Left colon (tissue), 2 donors: ENCODE results near the gene MESD. TPM values are rescaled to one million over a fixed set of nuclear protein-coding genes. Genes with fewer than 3 reads are reported as not detected.

ENCODE experiments used
- ATAC-seq: fragments of 200-7000 bp; cut with Tn5 transposase; one replicate; pipeline ENCODE4 v1.9.1; 2020; ENCODE audit warnings: mild to moderate bottlenecking, moderate library complexity
- DNase-seq, 2 donors: peaks; one replicate each; pipeline ENCODE4 v3.0.0-alpha.2; 2020
- intact Hi-C, 2 donors: fragments of 100-400 bp; cut with DNase I in 1 of 2; cut with micrococcal nuclease in 1 of 2; formaldehyde crosslinking; loops; one replicate each; pipeline versions ENCODE4 v1.11.2 to v1.14.0; 2022; cut with DNase I, micrococcal nuclease
- total RNA-seq, 2 donors: library from RNA; stranded (reverse); fragmentation: NEBNext Ultra II Directional; extraction: Animal tissue kit (Norgen Biotek cat#: 25700); gene quantifications; one replicate each; pipeline ENCODE4 v1.2.1, GENCODE V29; 2021
- donor health status: DM: no; HTN: no; CAD: no.
- donor health status: DM: yes; HTN: yes; CAD: no.

The MESD gene
- total RNA-seq, 2 donors from 2014 or later: 21.2 TPM

GRCh38 chr15:80949756-80950155 lies 39.9 kb downstream of the MESD start:
- ATAC-seq (no peak), DNase-seq (no peak)
- intact Hi-C loops: no loop called here

- DNase-seq (no peak), ATAC-seq (no peak)
- intact Hi-C loops: no loop called here
Measured at GRCh38 chr15:80948651-80949292, 40.8 kb downstream of the MESD start.

- ATAC-seq (no peak), DNase-seq (no peak)
- intact Hi-C loops: no loop called here
Measured at GRCh38 chr15:80946576-80946975, 43.0 kb downstream of the MESD start.

GRCh38 chr15:80945605-80946004 lies 44.0 kb downstream of the MESD start:
- intact Hi-C loops: no loop called here
- no peak for ATAC-seq

GRCh38 chr15:80944818-80945217 lies 44.8 kb downstream of the MESD start:
- ATAC-seq (no peak), DNase-seq (no peak)
- intact Hi-C loops: no loop called here

More at GRCh38 chr15:80945605-80946004, 44.0 kb downstream of the MESD start:
- no peak for DNase-seq

- peak in 1 of 2 donors; percentile 8 for DNase-seq
- intact Hi-C loops: no loop called here
- ATAC-seq: no peak
Measured at GRCh38 chr15:80942746-80943565, 46.7 kb downstream of the MESD start.

- no peak for DNase-seq
- no peak for ATAC-seq
- intact Hi-C loops: no loop called here
Measured at GRCh38 chr15:80942266-80942665, 47.4 kb downstream of the MESD start.

- intact Hi-C loops: no loop called here
- ATAC-seq: no peak
- no peak for DNase-seq
Measured at GRCh38 chr15:80940851-80941250, 48.8 kb downstream of the MESD start.

GRCh38 chr15:80940331-80940730 lies 49.3 kb downstream of the MESD start:
- no peak for DNase-seq
- intact Hi-C loops: no loop called here
- no peak for ATAC-seq

GRCh38 chr15:80939216-80939615 lies 50.4 kb downstream of the MESD start:
- intact Hi-C loops: no loop called here
- no peak for ATAC-seq
- no peak for DNase-seq

GRCh38 chr15:80937718-80938117 lies 51.9 kb downstream of the MESD start:
- ATAC-seq: no peak
- intact Hi-C loops: no loop called here
- no peak for DNase-seq

GRCh38 chr15:80936288-80937078 lies 53.1 kb downstream of the MESD start:
- intact Hi-C loops: no loop called here
- DNase-seq (no peak), ATAC-seq (no peak)

- intact Hi-C loops: no loop called here
- no peak for ATAC-seq
- DNase-seq: no peak
Measured at GRCh38 chr15:80934761-80935221, 54.8 kb downstream of the MESD start.

GRCh38 chr15:80932989-80933388 lies 56.6 kb downstream of the MESD start:
- intact Hi-C loops: no loop called here
- ATAC-seq: no peak
- peak; percentile 11 to 57 for DNase-seq

GRCh38 chr15:80932513-80932815 lies 57.2 kb downstream of the MESD start:
- ATAC-seq (no peak), DNase-seq (no peak)
- intact Hi-C loops: no loop called here

GRCh38 chr15:80931721-80932512 lies 57.7 kb downstream of the MESD start:
- ATAC-seq (no peak), DNase-seq (no peak)
- intact Hi-C loops: no loop called here

GRCh38 chr15:80931191-80931590 lies 58.4 kb downstream of the MESD start:
- no peak for DNase-seq
- intact Hi-C loops: no loop called here

GRCh38 chr15:80929689-80930088 lies 59.9 kb downstream of the MESD start:
- no peak for ATAC-seq
- no peak for DNase-seq
- intact Hi-C loops: no loop called here

More at GRCh38 chr15:80931191-80931590, 58.4 kb downstream of the MESD start:
- ATAC-seq: no peak

- ATAC-seq (no peak), DNase-seq (no peak)
- intact Hi-C loops: no loop called here
Measured at GRCh38 chr15:80929225-80929624, 60.4 kb downstream of the MESD start.
